IMR-90 (cell line): ENCODE measurements around the gene FNDC3A. TPM values are rescaled to one million over a fixed set of nuclear protein-coding genes. Genes with fewer than 3 reads are reported as not detected.
A peak's percentile ranks its signal among the peaks of the same experiment; 100 is the strongest.

Experiments used
- ATAC-seq: fragments of 200-7000 bp; cut with Tn5 transposase; 2 replicates; pipeline ENCODE4 v1.9.1; 2020; ENCODE audit warnings: low read depth, mild to moderate bottlenecking, moderate library complexity
- BruUV-seq: library from RNA; stranded (reverse); fragments of 400-500 nt; replicated peaks from 2 replicates; lab custom pipeline; 2021; lab: Mats Ljungman, UMichigan
- CTCF ChIA-PET: fragments of 300-600 bp; formaldehyde crosslinking; extraction: SDS; loops from one replicate; lab custom pipeline; 2021; ENCODE audit warnings: antibody characterized with exemption; lab: Yijun Ruan, JAX
- POLR2A ChIA-PET: fragments of 300-600 bp; sonication (Branson Sonifier 250); formaldehyde crosslinking; loops from one replicate; lab custom pipeline; 2022; ENCODE audit warnings: antibody characterized with exemption; ENCODE audit not compliant: unreplicated experiment; lab: Charles Lee
- DNase-seq: peaks from one replicate; pipeline ENCODE4 v3.0.0; 2013
- H2AFZ ChIP-seq: replicated peaks from 2 replicates; pipeline ENCODE3; 2013; ENCODE audit warnings: low read length, mild to moderate bottlenecking; ENCODE audit not compliant: poor library complexity
- H2AK5ac ChIP-seq: 2 replicates; pipeline ENCODE4 v1.6.1; 2013; ENCODE audit warnings: low read depth, low read length, inconsistent platforms
- H2AK9ac ChIP-seq: replicated peaks from 2 replicates; pipeline ENCODE3; 2013; ENCODE audit warnings: mild to moderate bottlenecking, low read depth, low read length, moderate library complexity; ENCODE audit not compliant: poor library complexity
- H2BK120ac ChIP-seq: 2 replicates; pipeline ENCODE4 v1.6.1; 2013; ENCODE audit warnings: low read depth, low read length, inconsistent platforms
- H2BK15ac ChIP-seq: 3 replicates; pipeline ENCODE4 v1.6.1; 2013; ENCODE audit warnings: low read depth, low read length, inconsistent platforms
- H2BK20ac ChIP-seq: 2 replicates; pipeline ENCODE4 v1.6.1; 2013; ENCODE audit warnings: low read depth, mild to moderate bottlenecking, inconsistent platforms, low read length, moderate library complexity
- H2BK5ac ChIP-seq: 2 replicates; pipeline ENCODE4 v1.6.1; 2013; ENCODE audit warnings: mild to moderate bottlenecking, low read depth, low read length, inconsistent platforms; ENCODE audit not compliant: poor library complexity, severe bottlenecking
- H3K14ac ChIP-seq: replicated peaks from 2 replicates; pipeline ENCODE4 v1.6.1; 2013; ENCODE audit warnings: low read depth, low read length, inconsistent platforms
- H3K18ac ChIP-seq: 2 replicates; pipeline ENCODE4 v1.6.1; 2013; ENCODE audit warnings: low read depth, low read length, control low read depth
- H3K23ac ChIP-seq: 2 replicates; pipeline ENCODE4 v1.6.1; 2013; ENCODE audit warnings: low read depth, low read length, inconsistent platforms
- H3K27ac ChIP-seq: 2 replicates; pipeline ENCODE4 v1.5.1; 2013; ENCODE audit warnings: mild to moderate bottlenecking, control low read depth, low read length; ENCODE audit not compliant: insufficient read depth
- H3K27me3 ChIP-seq: 2 replicates; pipeline ENCODE4 v1.6.1; 2013; ENCODE audit warnings: low read length; ENCODE audit not compliant: control insufficient read depth, insufficient read depth
- H3K36me3 ChIP-seq: 2 replicates; pipeline ENCODE4 v1.6.1; 2013; ENCODE audit warnings: low read length, mixed read lengths; ENCODE audit not compliant: control insufficient read depth, insufficient read depth
- H3K4ac ChIP-seq: 2 replicates; pipeline ENCODE4 v1.6.1; 2013; ENCODE audit warnings: low read depth, low read length, inconsistent platforms
- H3K4me1 ChIP-seq: 2 replicates; pipeline ENCODE4 v1.6.1; 2013; ENCODE audit warnings: low read length, mixed read lengths; ENCODE audit not compliant: control insufficient read depth, insufficient read depth
- H3K4me2 ChIP-seq: 2 replicates; pipeline ENCODE4 v1.6.1; 2013; ENCODE audit warnings: low read depth, mild to moderate bottlenecking, control low read depth, low read length, moderate library complexity
- H3K4me3 ChIP-seq: 2 replicates; pipeline ENCODE4 v1.5.1; 2013; ENCODE audit warnings: low read depth, mild to moderate bottlenecking, control low read depth, low read length, moderate library complexity; ENCODE audit not compliant: insufficient read depth
- H3K56ac ChIP-seq: 2 replicates; pipeline ENCODE4 v1.6.1; 2013; ENCODE audit warnings: low read length, inconsistent platforms; ENCODE audit not compliant: insufficient read depth; ENCODE audit errors: extremely low read depth
- H3K79me1 ChIP-seq, 2 experiments: 2 replicates each; pipeline ENCODE4 v1.6.1; 2013; ENCODE audit warnings: low read length in 2 of 2, inconsistent platforms in 1 of 2, low read depth in 1 of 2
- H3K9ac ChIP-seq: 2 replicates; pipeline ENCODE4 v1.6.1; 2013; ENCODE audit warnings: low read depth, low read length, control low read depth
- H3K9me1 ChIP-seq: 2 replicates; pipeline ENCODE4 v1.6.1; 2013; ENCODE audit warnings: low read length, inconsistent platforms; ENCODE audit not compliant: insufficient read depth
- H3K9me3 ChIP-seq: 2 replicates; pipeline ENCODE4 v1.6.1; 2013; ENCODE audit warnings: low read length; ENCODE audit not compliant: control insufficient read depth, insufficient read depth
- H4K20me1 ChIP-seq: 2 replicates; pipeline ENCODE4 v1.6.1; 2013; ENCODE audit warnings: low read length, inconsistent platforms; ENCODE audit not compliant: insufficient read depth
- H4K5ac ChIP-seq: 2 replicates; pipeline ENCODE4 v1.6.1; 2013; ENCODE audit warnings: mild to moderate bottlenecking, low read depth, low read length, control low read depth
- H4K8ac ChIP-seq, 2 experiments: 2 replicates each; pipeline ENCODE4 v1.6.1; 2013; ENCODE audit warnings: low read depth in 2 of 2, low read length in 2 of 2, control low read depth in 1 of 2, inconsistent platforms in 1 of 2
- H4K91ac ChIP-seq: 2 replicates; pipeline ENCODE4 v1.6.1; 2013; ENCODE audit warnings: low read depth, low read length, inconsistent platforms; ENCODE audit not compliant: insufficient read depth
- BHLHE40 ChIP-seq: fragments of 150-350 bp; IDR thresholded peaks from 2 replicates; pipeline ENCODE4 v1.6.1; 2016; ENCODE audit warnings: mild to moderate bottlenecking, low read depth, low read length
- CEBPB ChIP-seq: IDR thresholded peaks from 2 replicates; pipeline ENCODE4 v1.6.1; 2012; ENCODE audit warnings: low read depth, low read length, improper control_type of control experiment
- RAD21 ChIP-seq: IDR thresholded peaks from 2 replicates; pipeline ENCODE4 v1.6.1; 2012; ENCODE audit warnings: low read length, improper control_type of control experiment
- WGBS, 2 experiments: methylation state at CpG; one replicate each; pipeline versions ENCODE4 v1.1.5 to v1.1.7; 2013; ENCODE audit warnings: missing lambda C conversion rate in 2 of 2; ENCODE audit not compliant: insufficient read length in 1 of 2; ENCODE audit errors: extremely low coverage in 2 of 2; 5-methylcytosine and 5-hydroxymethylcytosine counted together
- dilution Hi-C: fragments of 300-500 bp; cut with HindIII; formaldehyde crosslinking; loops from one replicate; pipeline ENCODE4 v1.14.3; 2018; ENCODE audit warnings: low sequenced_read_pairs; ENCODE audit not compliant: unreplicated experiment
- in situ Hi-C: fragments of 300-500 bp; cut with MboI; formaldehyde crosslinking; loops from 3 replicates; pipeline ENCODE4 v1.14.3; 2019; ENCODE audit warnings: low sequenced_read_pairs, inconsistent platforms, mixed read lengths
- intact Hi-C: fragments of 100-400 bp; cut with micrococcal nuclease; formaldehyde crosslinking; loops from 2 replicates; pipeline ENCODE4 v1.10.0; 2022
- polyA plus RNA-seq, 3 experiments: library from polyadenylated mRNA; depleted of rRNA; stranded (reverse); fragments of >200 nt; gene quantifications; 2 replicates each; pipeline ENCODE4 v1.2.3, GENCODE V29; 2012; ENCODE audit warnings: low replicate concordance in 1 of 3
- total RNA-seq: library from RNA; depleted of rRNA; stranded (reverse); fragments of >200 nt; gene quantifications from 2 replicates; pipeline ENCODE4 v1.2.3, GENCODE V29; 2012

FNDC3A gene
- total and polyA plus RNA-seq, 2 of the 4 experiments (the other 2 are of a cell fraction): 29.2 to 60.4 TPM

DNA sequence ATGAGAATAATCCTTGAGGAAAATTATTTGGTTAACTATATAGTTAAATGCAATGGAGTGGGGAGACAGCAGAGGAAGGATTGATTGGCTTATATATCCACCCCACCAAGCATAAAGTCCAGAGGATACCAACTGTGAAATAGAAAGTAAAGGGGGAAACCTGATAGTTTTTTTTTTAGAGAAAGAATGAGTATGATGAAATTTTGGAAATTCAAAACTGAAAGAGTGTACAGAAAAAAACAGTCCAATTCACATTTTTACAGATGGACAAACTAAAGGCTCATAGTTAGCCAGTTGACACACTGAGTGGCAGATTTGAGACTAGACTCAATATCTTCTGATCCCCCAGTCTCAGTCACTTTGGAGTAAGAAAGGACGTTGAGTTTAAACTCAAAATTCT, 51.1 kb downstream of the FNDC3A start:
- Histone ChIP-seq H3K9ac (no peak overlapping the region), H3K9me3 (no peaks in the 10 kb centered on the region), H2BK15ac (peak overlapping the region; percentile 15; the same call in 1 of the 3 replicates), H4K8ac (0 out of 4 replicates have a peak overlapping the region, but pooled peaks of 1 of the 2 experiments have one; percentile 24), H3K9me1 (no peaks in the 10 kb centered on the region), H4K91ac (no peak overlapping the region), H2BK5ac (peak overlapping the region; percentile 71), H3K27ac (no peak overlapping the region; the same call in 1 of the 2 replicates), H3K23ac (peak overlapping the region; percentile 49; the same call in 1 of the 2 replicates), H3K4me2 (peak overlapping the region; percentile 54; the same call in 1 of the 2 replicates), H3K79me1 (peaks cover 11 to 28% of the 10 kb centered on the region in 2 experiments), H2AK5ac (no peak overlapping the region), H3K27me3 (no peaks in the 10 kb centered on the region), H3K18ac (peak overlapping the region; percentile 56; the same call in 1 of the 2 replicates), H4K20me1 (no peaks in the 10 kb centered on the region), H3K36me3 (0 out of 2 replicates have a peak, but pooled peaks cover 3% of the 10 kb centered on the region), H3K14ac (peak overlapping the region; percentile 41; the same call in 1 of the 2 replicates), H2AFZ (no peak overlapping the region), H3K4ac (no peak overlapping the region; the same call in 1 of the 2 replicates), H3K4me1 (peaks cover 3% of the 10 kb centered on the region), H4K5ac (peak overlapping the region; percentile 40; the same call in 1 of the 2 replicates), H2AK9ac (no peak overlapping the region), H3K4me3 (no peak overlapping the region), H2BK20ac (no peak overlapping the region), H2BK120ac (no peak overlapping the region), H3K56ac (no peak overlapping the region)
- no TSS peak for BruUV-seq
- no peak; the same call in 1 of the 2 replicates for ATAC-seq
- intact Hi-C loops (no loop called here), dilution Hi-C loops (no loop called here), in situ Hi-C loops (no loop called here)
- TF ChIP-seq RAD21 (no peak), CEBPB (0 out of 2 replicates have a peak, but pooled peaks have one; percentile 1), BHLHE40 (no peak)
- POLR2A ChIA-PET: no interaction called here
- CTCF ChIA-PET: no interaction called here
- whole genome bisulfite sequencing, 2 experiments: no CpG with 5 or more reads among the region's 1 CpG
- peak; percentile 48 for DNase-seq
